Activated T-cell treated with anti-CD3 and anti-CD28 coated beads, Interleukin-2, amount 50 U/mL, for 24 hours (primary cell): ENCODE data around the gene CEP72.

Experiments
- DNase-seq: peaks from one replicate; pipeline ENCODE4 v3.0.0-alpha.2; 2020
- H3K27ac Mint-ChIP-seq: 2 replicates; pipeline ENCODE4 v1.8.0; 2020; ENCODE audit warnings: mild to moderate bottlenecking, mixed read lengths
- H3K27me3 Mint-ChIP-seq: 2 replicates; pipeline ENCODE4 v1.8.0; 2020; ENCODE audit warnings: mixed read lengths
- H3K36me3 Mint-ChIP-seq: 2 replicates; pipeline ENCODE4 v1.8.0; 2020; ENCODE audit warnings: low read depth, mixed read lengths
- H3K4me1 Mint-ChIP-seq: 2 replicates; pipeline ENCODE4 v1.8.0; 2020; ENCODE audit warnings: low read depth, mixed read lengths
- H3K4me3 Mint-ChIP-seq: 2 replicates; pipeline ENCODE4 v1.8.0; 2020; ENCODE audit warnings: mild to moderate bottlenecking, moderate library complexity, mixed read lengths
- H3K9me3 Mint-ChIP-seq: 2 replicates; pipeline ENCODE4 v1.8.0; 2020; ENCODE audit warnings: mixed read lengths

CEP72 gene, protein sequence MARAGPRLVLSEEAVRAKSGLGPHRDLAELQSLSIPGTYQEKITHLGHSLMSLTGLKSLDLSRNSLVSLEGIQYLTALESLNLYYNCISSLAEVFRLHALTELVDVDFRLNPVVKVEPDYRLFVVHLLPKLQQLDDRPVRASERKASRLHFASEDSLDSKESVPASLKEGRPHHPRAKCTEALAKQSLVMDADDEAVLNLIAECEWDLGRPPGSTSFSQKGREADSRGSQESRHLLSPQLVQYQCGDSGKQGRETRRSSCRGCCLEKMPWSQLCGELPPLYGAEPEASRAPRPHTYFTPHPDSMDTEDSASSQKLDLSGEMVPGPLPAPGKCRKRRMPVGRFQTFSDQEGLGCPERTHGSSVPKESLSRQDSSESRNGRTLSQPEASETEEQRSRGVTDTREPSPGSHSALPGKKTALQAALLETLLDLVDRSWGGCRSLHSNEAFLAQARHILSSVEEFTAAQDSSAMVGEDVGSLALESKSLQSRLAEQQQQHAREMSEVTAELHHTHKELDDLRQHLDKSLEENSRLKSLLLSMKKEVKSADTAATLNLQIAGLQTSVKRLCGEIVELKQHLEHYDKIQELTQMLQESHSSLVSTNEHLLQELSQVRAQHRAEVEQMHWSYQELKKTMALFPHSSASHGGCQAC

DNA sequence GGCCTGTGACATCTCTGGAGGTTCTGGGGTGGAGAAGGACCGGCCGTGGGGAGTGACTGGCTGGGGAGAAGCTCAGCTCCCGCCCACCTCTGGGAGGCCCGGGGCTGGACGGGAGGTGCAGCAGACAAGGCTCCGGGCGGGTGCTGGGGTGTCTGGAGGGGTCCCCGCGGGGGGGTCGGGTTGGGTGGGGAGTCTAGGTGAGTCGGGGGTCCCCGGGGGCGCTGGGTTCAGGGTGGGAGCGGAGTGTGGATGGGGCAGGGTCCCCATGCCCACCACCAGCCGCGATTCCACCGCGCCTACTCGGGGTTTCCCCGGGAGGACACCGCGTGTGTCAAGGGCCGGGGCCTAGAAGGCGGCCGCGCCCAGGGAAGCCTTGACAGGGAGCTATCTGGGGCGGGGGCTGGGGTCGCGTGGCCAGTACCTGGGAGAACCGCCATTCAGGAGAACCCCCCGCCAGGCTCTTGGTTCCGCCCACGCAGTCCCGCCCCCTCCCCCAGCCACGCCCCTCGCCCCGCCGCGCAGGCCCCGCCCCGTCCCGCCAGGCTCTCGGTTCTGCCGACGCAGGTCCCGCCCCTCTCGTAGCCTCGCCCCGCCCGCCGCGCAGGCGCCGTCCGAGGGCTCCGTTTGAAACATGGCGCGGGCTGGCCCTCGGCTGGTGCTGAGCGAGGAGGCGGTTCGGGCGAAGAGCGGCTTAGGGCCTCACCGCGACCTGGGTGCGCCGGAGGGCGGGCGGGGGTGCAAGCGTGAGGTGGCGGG is at the start of gene CEP72:
CEP72 (plus strand) TSS at position 610 of the 756 bp plus-strand sequence; CDS start at position 632, 22 bp downstream.
- H3K9me3 Mint-ChIP-seq, result no peaks in the 10 kb centered on the region
- H3K4me1 Mint-ChIP-seq, result peaks cover 54% of the 10 kb centered on the region
- H3K4me3 Mint-ChIP-seq, result peak within 1 kb of the TSS; percentile 88
- H3K36me3 Mint-ChIP-seq, result peaks cover 33% of the 10 kb centered on the region
- H3K27ac Mint-ChIP-seq, result peak within 1 kb of the TSS; percentile 91
- DNase-seq, result peak; percentile 96
- H3K27me3 Mint-ChIP-seq, result peaks cover 14% of the 10 kb centered on the region

DNA sequence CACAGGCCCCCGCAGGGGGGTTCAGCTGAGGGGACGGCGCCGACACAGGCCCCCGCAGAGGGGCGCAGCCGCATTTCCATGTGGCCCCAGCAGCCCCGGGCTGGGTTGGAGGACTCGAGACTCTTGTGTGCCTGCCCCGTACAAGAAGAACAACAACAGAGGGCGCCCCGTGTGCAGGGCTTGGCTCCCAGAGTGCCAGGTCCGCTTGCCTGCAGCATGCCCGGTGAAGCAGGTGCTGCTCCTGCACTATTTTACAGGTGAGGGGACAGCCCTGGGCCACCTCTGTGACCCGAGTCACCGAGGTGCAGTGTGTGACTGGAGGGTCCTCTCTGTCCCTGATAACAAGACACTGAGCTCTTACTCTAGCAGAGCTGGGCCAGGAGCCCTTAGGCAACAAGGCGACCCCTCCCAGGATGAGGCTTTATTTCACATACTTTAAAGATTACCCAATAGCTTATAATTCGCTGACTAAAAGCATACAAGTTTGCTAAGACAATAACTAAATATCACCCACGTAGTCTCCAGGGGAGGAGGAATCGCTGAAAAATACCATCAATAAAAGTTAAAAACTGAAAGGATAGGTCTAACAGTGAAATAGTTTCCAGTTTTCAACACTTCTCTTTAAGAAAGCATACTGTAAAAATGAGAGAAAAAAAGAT is 46.2 kb upstream of the CEP72 start:
- no peak overlapping the region for H3K27ac Mint-ChIP-seq
- no peaks in the 10 kb centered on the region for H3K4me1 Mint-ChIP-seq
- H3K36me3 Mint-ChIP-seq, result no peaks in the 10 kb centered on the region
- no peaks in the 10 kb centered on the region for H3K9me3 Mint-ChIP-seq
- no peak for DNase-seq
- no peak overlapping the region for H3K4me3 Mint-ChIP-seq
- peaks cover 30% of the 10 kb centered on the region for H3K27me3 Mint-ChIP-seq

GRCh38 chr5:566636-567309 is 45.4 kb upstream of the CEP72 start:
- H3K9me3 Mint-ChIP-seq, result no peaks in the 10 kb centered on the region
- H3K4me3 Mint-ChIP-seq, result no peak overlapping the region
- no peak overlapping the region for H3K27ac Mint-ChIP-seq
- DNase-seq, result no peak
- H3K36me3 Mint-ChIP-seq, result no peaks in the 10 kb centered on the region
- H3K4me1 Mint-ChIP-seq, result no peaks in the 10 kb centered on the region
- H3K27me3 Mint-ChIP-seq, result peaks cover 25% of the 10 kb centered on the region

GRCh38 chr5:567664-568060 is 44.5 kb upstream of the CEP72 start:
- no peak for DNase-seq
- Mint-ChIP-seq H3K9me3 (no peaks in the 10 kb centered on the region), H3K36me3 (no peaks in the 10 kb centered on the region), H3K27me3 (peaks cover 25% of the 10 kb centered on the region), H3K27ac (no peak overlapping the region), H3K4me3 (no peak overlapping the region), H3K4me1 (no peaks in the 10 kb centered on the region)

- Mint-ChIP-seq H3K9me3 (no peaks in the 10 kb centered on the region), H3K27me3 (peaks cover 25% of the 10 kb centered on the region), H3K27ac (no peak overlapping the region), H3K4me1 (no peaks in the 10 kb centered on the region), H3K4me3 (no peak overlapping the region), H3K36me3 (no peaks in the 10 kb centered on the region)
- no peak for DNase-seq
Measured at GRCh38 chr5:568061-568781, 43.9 kb upstream of the CEP72 start.

DNA sequence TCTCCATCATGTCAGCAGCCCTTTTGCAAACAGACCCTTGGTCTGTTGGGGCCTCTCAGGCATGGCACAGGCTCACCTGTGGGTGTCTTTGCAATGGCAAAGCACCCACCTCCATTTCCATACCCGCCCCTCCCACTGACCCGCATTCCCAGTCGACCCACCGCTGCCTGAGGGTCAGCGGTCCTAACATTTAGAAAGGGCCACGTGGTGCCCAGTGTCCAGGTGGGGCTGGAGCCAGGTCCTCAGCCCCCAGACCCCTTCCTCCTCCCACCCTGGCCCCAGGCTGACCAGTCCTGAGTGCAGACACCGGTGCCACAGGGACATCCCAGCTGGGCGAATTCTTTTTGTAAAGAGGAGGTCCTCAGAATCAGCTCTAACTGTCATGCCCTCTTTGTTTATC is 43.3 kb upstream of the CEP72 start:
- no peaks in the 10 kb centered on the region for H3K4me1 Mint-ChIP-seq

DNA sequence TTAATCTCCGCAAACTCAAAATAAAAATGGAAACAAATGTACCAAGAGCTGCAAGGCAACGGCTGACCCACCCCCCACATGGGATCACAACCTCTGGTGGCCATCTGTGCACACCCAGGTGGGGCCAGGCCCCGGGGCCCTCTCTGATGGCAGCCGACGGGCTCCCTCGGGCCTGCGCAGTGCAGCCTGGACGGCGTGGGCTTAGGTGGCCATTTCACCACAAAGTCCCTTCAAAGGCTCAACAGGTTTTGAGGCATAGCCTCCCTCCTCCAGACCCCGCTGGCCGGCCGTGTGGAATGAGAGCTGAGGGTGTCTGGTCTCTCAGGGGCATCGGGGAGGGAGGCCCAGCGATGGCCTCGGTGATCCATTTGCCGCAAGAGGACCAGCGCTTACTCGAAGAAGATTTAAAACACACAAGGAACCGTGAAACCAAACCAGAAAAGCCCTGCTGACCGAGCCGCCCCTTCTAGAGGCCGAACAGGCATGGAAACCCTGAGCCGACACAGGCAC is 42.7 kb upstream of the CEP72 start:
- H3K4me1 Mint-ChIP-seq, result no peaks in the 10 kb centered on the region
- no peak overlapping the region for H3K4me3 Mint-ChIP-seq
- H3K9me3 Mint-ChIP-seq, result no peaks in the 10 kb centered on the region
- peaks cover 30% of the 10 kb centered on the region for H3K27me3 Mint-ChIP-seq
- H3K36me3 Mint-ChIP-seq, result no peaks in the 10 kb centered on the region
- H3K27ac Mint-ChIP-seq, result no peak overlapping the region
- no peak for DNase-seq

More for the DNA sequence above, 43.3 kb upstream of the CEP72 start:
- Mint-ChIP-seq H3K9me3 (no peaks in the 10 kb centered on the region), H3K4me3 (no peak overlapping the region), H3K27ac (no peak overlapping the region), H3K36me3 (no peaks in the 10 kb centered on the region), H3K27me3 (peaks cover 25% of the 10 kb centered on the region)
- DNase-seq, result no peak

- Mint-ChIP-seq H3K4me1 (no peaks in the 10 kb centered on the region), H3K27me3 (peaks cover 34% of the 10 kb centered on the region), H3K36me3 (no peaks in the 10 kb centered on the region), H3K27ac (no peak overlapping the region), H3K9me3 (no peaks in the 10 kb centered on the region), H3K4me3 (no peak overlapping the region)
- DNase-seq, result no peak
Measured at GRCh38 chr5:569868-570361, 42.2 kb upstream of the CEP72 start.

DNA sequence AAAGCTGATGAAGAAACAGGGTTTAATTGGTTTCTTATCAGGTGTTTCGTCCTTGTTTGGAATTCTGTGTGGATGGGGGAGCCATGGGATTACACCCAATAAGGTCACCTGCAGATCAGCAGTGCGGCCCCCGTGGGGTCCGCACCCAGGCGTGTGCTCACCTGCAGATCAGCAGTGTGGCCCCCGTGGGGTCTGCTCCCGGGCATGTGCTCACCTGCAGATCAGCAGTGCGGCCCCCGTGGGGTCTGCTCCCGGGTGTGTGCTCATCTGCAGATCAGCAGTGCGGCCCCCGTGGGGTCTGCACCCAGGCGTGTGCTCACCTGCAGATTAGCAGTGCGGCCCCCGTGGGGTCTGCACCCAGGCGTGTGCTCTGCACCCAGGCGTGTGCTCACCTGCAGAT is 41.7 kb upstream of the CEP72 start:
- Mint-ChIP-seq H3K4me3 (no peak overlapping the region), H3K27ac (no peak overlapping the region), H3K27me3 (peaks cover 39% of the 10 kb centered on the region), H3K4me1 (no peaks in the 10 kb centered on the region), H3K9me3 (peaks cover 5% of the 10 kb centered on the region), H3K36me3 (no peaks in the 10 kb centered on the region)
- DNase-seq, result no peak

GRCh38 chr5:570886-571285 is 41.3 kb upstream of the CEP72 start:
- H3K4me3 Mint-ChIP-seq, result no peak overlapping the region
- no peaks in the 10 kb centered on the region for H3K36me3 Mint-ChIP-seq
- peaks cover 8% of the 10 kb centered on the region for H3K9me3 Mint-ChIP-seq
- H3K27me3 Mint-ChIP-seq, result peaks cover 42% of the 10 kb centered on the region
- H3K27ac Mint-ChIP-seq, result no peak overlapping the region
- DNase-seq, result no peak
- no peaks in the 10 kb centered on the region for H3K4me1 Mint-ChIP-seq

GRCh38 chr5:571791-572190 is 40.3 kb upstream of the CEP72 start:
- Mint-ChIP-seq H3K9me3 (peaks cover 14% of the 10 kb centered on the region), H3K27me3 (peaks cover 41% of the 10 kb centered on the region), H3K36me3 (no peaks in the 10 kb centered on the region), H3K4me1 (no peaks in the 10 kb centered on the region), H3K27ac (no peak overlapping the region), H3K4me3 (no peak overlapping the region)
- DNase-seq, result no peak

GRCh38 chr5:572398-573019 is 39.6 kb upstream of the CEP72 start:
- no peak for DNase-seq
- peaks cover 14% of the 10 kb centered on the region for H3K9me3 Mint-ChIP-seq
- no peak overlapping the region for H3K4me3 Mint-ChIP-seq
- H3K27me3 Mint-ChIP-seq, result peaks cover 33% of the 10 kb centered on the region
- H3K36me3 Mint-ChIP-seq, result no peaks in the 10 kb centered on the region
- H3K27ac Mint-ChIP-seq, result no peak overlapping the region
- H3K4me1 Mint-ChIP-seq, result no peaks in the 10 kb centered on the region

GRCh38 chr5:573206-573605 is 38.9 kb upstream of the CEP72 start:
- peaks cover 14% of the 10 kb centered on the region for H3K9me3 Mint-ChIP-seq
- no peak for DNase-seq
- H3K4me3 Mint-ChIP-seq, result no peak overlapping the region
- peaks cover 31% of the 10 kb centered on the region for H3K27me3 Mint-ChIP-seq
- H3K27ac Mint-ChIP-seq, result no peak overlapping the region
- no peaks in the 10 kb centered on the region for H3K4me1 Mint-ChIP-seq
- H3K36me3 Mint-ChIP-seq, result no peaks in the 10 kb centered on the region
